Loucy (cell line): Measurements from ENCODE around the gene FEZ2.

ENCODE experiments used
- EZH2phosphoT487 ChIP-seq: fragments of 200-600 bp; IDR thresholded peaks from 2 replicates; pipeline ENCODE4 v1.6.1; 2018; ENCODE audit warnings: antibody characterized with exemption, mild to moderate bottlenecking, moderate library complexity, borderline replicate concordance
- TF ChIP-seq, protein P1 (sequence below): fragments of 200-600 bp; sonication (generic); conservative IDR thresholded peaks from 2 replicates; pipeline ENCODE4 v1.5.1; 2014; ENCODE audit warnings: mild to moderate bottlenecking, antibody characterized with exemption, low read length

DNA sequence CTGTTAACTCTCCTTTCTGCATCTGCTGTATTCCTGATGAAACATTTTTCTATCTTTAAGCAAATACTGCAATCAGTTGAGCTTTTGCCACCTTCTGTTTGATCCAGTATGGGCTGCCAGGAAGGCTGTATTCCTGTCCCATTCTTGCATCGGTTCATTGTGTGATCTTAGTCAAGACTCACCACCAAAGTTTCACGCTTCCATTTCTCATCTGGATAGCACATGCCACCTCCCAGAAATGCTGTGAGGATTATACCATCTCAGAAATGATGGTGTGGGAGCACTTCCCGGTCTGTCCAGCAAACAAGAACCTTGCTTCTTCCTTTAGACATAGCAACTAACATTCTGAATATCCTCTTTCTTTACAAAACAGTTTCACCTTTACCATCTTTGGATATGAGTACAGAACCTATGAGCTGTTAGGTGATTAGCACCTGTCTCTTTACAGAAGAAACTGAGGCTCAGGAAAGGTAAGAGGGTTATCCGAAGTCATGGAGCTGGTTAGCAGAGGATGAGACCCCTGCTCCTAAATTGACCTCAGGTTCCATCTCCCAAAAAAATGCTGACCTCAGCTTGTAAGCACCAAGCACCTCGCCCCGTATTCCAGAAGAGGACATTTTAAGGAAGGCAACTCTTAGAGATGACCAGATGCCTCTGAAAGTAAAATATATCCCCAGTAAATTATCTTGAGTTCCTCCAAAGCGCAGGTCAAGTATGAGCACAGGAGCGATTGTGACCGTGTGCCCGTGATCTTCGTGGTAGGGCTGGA lies 56.8 kb downstream of the FEZ2 start:
- TF ChIP-seq, protein P1, sequence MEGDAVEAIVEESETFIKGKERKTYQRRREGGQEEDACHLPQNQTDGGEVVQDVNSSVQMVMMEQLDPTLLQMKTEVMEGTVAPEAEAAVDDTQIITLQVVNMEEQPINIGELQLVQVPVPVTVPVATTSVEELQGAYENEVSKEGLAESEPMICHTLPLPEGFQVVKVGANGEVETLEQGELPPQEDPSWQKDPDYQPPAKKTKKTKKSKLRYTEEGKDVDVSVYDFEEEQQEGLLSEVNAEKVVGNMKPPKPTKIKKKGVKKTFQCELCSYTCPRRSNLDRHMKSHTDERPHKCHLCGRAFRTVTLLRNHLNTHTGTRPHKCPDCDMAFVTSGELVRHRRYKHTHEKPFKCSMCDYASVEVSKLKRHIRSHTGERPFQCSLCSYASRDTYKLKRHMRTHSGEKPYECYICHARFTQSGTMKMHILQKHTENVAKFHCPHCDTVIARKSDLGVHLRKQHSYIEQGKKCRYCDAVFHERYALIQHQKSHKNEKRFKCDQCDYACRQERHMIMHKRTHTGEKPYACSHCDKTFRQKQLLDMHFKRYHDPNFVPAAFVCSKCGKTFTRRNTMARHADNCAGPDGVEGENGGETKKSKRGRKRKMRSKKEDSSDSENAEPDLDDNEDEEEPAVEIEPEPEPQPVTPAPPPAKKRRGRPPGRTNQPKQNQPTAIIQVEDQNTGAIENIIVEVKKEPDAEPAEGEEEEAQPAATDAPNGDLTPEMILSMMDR = no peak
- no peak for TF ChIP-seq EZH2phosphoT487
